NCI-H146 treated with DMSO at 0.1 percent for 48 hours (cell line): ENCODE measurements around the gene CASR.

Experiments
- DNase-seq: peaks from one replicate; lab custom pipeline; 2025; ENCODE audit not compliant: unreplicated experiment; lab: John Stamatoyannopoulos, UW

CASR gene

DNA sequence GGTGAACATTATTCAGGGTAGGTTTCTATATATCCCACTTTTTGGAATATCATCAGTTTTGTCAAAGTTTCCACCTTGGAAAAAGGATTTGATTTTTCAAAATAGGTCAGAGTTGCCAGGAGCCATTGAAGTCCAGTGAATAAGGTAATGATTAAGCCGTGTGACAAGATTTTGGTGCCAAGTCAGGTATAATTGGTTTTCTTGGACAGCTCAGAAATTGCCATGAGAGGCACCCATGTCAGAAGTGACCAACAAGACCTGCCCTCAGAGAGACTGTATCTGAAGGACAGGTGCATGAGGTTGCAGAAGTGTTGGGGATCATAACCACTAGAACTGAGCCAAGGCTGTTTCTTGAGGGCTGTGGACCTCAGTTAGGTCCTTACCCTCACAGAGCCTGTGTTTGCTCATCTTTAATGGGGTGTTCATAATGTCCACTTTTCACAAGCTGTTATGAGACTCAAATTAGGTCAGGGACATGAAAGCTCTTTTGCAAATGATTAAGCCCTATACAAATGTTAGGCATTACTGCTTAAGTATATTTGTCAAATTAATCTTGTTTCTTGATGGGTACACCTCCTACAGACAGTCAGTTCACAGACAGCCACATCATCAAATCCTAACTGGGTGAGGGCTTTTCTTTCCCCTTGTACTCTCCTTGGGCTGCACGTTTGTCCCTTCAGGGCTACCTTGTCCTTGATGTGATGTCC, 32.3 kb downstream of the CASR start:
- no peak for DNase-seq

DNA sequence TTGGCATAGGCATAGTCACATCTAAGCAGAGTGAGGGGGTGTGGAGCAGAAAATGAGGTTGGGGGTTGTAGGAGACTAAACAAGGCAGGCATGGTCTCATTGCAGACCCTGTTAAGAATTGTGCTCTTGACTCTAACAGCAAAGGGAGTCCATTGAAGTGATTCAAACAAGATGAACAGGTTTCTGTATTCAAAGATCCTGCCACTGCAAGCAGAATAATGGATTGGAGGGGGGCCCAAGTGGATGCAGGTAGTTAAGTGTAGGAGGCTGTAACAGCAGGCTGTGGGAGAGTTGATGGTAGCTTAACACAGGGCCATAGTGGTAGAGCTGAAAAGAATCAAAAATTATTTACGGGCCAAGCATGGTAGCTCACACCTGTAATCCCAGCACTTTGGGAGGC, 34.4 kb downstream of the CASR start:
- DNase-seq: no peak

DNA sequence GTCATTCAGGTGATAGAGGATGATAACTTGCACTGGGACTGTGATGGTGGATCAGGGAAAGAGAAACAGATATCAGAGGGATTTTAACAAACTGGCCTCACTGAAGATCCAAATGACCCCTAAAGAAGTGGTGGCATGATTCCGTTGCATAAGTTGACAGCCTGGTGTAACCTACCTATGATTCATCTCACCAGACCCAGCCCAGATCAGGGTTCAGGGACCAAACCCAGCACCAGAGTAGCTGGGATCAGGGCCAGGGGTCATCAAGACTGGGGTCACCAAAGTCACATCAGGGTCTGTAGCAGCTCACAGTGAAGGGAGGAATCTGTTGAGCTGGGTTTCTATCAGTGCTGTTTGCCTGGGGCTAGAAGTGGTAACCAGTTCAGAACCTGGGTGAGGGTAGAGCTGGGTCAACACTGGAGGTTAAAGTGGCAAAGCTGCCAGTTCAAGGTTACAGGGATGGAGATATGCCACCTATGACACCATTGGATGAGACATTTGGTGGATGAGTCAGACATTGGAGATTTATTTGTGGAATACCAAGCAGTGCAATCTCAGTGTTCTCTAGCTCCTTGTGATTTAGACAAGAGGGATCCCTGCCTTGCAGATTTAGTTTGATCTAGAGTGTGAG, 35.9 kb downstream of the CASR start:
- DNase-seq: no peak

DNA sequence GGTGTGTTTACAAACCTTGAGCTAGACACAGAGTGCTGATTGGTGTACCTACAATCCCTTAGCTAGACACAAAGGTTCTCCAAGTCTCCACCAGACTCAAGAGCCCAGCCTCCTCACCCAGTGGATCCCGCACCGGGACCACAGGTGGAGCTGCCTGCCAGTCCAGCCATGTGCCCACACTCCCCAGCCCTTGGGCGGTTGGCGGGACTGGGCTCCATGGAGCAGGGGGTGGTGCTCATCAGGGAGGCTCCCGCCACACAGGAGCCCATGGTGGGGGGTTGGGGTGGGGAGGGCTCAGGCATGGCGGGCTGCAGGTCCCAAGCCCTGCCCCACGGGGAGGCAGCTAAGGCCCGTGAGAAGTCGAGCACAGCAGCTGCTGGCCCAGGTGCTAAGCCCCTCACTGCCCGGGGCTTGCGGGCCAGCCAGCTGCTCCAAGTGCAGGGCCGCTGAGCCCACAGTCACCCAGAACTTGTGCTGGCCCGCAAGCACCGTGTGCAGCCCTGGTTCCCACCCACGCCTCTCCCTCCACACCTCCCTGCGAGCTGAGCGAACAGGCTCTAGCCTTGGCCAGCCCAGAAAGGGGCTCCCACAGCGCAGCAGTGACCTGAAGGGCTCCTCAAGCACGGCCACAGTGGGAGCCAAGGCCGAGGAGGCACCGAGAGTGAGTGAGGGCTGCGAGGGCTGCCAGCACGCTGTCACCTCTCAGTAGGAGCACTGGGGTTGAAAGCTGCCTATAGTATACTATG, 43.7 kb downstream of the CASR start:
- no peak for DNase-seq

DNA sequence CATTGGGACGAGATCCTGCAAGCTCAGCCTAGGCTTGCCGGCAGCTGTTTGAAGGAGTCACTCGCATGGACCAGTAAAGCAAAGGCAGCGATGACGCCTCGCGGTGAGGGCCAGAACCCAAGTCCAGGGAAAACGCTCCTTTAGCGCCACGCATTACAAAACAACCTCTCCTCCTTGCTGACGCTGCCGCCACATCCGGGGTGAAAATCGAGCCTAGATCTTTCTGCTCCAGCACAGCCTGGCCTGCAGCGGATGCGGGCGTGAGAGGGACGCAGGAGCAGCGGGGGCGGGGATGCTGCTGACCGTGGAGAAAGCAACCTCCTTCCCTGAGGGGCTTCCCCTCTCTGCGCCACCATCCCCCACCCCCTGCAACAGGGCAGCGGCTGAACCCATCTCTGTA, 46.7 kb downstream of the CASR start:
- DNase-seq: no peak

DNA sequence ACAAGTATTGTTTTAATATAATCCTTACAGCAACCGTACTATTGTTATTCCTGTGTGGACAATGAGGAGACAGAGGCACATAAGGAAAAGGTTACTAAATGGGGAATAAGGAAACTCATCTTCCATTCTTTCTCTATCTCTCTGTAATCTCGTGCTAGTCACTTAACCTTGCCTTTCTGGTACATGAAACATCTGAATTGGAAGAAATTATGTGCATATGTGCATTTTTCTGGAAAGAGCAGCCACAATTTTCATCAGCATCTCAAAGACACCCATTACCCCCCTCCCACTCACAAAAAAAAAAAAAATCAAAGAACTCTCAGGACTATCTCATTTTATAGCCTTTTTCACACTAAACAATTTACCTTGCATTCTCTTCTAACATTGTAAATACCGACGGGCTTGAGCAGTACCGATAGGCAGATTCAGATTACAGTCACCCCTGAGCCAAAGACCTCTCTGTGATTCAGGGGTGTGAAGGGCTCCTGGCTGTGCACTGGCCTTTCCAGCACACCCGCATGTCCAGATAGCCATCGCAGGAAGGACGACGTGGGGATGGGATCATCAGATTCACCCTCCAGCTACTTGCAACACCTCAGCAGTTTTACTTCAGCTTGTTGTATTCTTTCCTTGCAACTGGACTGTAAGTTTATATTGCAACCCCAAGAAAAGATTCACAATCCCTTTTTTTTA, 48.1 kb downstream of the CASR start:
- no peak for DNase-seq

DNA sequence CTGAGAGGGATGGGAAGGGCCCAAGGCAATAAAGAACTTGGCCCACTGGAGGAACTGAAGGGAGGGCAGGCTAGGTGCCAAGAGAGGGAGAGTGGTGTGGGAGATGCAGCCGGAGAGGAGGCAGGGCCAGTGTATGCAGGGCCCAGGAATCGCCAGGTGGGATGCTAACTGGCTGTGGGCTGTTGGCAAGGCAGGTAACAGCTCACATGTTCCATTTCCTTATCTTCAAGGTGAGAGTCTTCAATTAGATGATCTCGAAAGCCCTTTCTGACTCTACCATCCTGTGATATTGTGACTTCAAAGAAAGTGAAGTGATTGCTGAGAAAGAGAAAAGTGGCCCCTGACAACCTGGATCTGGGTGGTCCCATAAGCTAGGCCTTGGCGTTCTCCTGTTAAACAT, 49.0 kb downstream of the CASR start:
- no peak for DNase-seq

DNA sequence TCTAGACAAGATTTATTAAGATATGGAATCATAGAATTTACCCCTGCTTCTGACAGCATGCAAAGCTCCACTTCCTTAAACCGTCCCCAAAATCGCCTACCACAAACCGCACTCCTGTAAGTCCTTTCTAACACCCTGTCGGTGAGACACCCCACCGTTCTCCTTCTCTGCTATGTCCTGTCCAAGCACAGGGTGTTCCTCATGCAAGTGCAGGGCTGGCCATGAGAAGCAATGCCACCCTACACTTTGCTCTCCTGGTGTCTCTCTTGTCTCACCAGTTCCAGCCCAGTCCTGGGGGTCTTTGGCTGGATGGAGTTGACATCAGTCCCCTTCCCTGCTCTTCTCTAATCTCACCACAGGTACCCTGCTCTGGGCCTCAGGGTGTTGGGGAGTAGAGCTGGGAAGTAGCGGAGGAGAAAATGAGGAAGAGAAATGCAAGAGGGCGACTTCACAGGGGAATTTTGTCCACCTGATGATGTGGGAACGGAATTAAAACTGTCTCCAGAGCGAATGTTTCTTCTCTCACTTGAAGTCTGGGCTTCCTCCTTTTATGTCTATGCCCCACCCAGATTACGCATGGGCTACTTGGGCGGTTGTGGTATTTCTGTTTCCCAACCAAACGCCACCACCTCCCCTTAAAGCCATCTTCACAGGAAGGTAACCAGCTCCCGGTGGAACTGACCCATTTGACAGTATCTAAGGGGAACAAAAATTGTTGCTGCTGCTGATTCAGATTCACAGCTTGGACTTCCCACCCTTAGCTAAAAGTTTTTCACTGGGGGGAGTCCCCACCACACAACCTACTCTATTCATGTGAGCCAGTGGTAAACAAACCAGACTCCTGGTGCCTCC, 49.9 kb downstream of the CASR start:
- no peak for DNase-seq

DNA sequence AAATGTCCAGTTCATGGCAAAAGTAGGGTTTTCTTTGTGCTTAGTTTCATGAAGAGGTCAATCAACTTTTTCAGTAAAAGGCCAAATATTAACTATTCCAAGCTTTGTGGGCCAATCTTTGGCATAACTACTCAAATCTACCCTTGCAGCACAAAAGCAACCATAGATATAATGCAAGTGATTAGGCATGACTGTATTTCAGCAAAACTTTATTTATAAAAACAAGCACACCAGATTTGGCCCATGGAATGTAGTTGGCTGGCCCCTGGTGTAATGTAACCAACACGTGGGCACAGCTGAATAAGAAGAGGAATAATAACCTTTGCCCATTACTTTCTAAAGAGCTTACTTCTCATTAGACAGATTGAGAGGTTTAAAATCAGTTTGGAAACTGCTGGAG, 50.6 kb downstream of the CASR start:
- DNase-seq: no peak

DNA sequence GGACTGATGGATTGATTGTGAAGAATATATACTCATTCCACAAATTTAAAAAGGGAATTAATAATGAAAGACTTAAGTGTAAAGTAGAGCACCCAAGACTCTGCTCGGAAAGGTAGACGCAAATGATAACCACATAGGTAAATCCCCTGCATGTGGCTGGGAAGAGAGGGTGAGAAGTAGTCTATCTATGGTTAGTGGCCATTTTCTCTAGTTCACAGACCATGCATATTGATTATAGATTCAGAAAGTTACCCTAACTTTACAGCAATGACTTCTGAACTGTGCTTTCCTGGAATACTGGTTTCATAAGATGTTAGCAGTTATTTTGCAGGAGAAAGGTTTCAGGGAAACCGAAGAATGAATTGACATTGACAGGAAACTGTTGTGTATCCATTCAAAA, 51.7 kb downstream of the CASR start:
- DNase-seq: no peak

DNA sequence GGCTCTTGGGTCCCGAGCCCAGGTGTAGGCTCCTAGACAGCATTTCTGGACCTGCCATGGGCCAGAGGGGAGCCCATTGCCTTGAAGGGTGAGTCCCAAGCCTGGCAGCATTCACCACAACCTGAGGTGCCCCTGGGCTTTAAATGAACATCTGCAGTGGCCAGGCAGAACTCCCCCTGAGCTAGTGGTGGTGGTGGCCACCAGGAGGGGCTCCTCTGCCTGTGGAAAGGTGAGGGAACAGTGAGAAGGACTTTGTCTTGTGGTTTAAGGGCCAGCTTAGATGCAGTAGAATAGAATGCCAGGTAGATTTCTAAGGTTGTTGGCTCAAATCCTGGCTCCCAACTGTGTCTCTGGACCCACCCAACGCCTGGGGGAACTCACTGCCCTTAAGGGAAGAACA, 55.6 kb downstream of the CASR start:
- no peak for DNase-seq

DNA sequence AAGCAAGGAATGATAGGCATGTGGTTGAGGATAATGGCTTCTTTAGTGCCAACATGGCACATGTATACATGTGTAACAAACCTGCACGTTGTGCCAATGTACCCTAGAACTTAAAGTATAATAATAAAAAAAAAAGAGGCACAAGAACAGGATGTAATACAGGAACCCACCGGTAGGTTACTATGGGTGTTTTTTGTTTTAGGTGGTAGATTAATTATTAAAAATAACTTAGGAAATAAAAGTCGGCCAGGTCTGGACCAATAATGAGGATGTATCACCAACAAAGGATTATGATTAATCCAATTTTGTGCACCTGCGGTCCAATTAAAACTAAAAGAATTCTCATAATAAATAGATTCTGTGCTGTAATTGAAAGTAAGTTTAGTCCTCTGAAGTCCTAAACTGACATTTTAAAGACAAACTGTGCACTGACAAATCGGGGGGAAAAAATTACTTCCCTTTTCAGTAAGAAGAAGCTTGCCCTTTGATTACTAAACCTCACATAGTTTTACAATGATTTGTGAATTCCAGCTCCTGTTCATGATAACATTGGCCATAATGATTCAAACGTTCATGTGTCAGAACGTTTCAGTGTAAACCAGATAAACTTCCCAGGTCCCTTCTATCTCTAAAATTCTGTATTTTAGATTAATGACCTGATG, 62.2 kb downstream of the CASR start:
- no peak for DNase-seq

DNA sequence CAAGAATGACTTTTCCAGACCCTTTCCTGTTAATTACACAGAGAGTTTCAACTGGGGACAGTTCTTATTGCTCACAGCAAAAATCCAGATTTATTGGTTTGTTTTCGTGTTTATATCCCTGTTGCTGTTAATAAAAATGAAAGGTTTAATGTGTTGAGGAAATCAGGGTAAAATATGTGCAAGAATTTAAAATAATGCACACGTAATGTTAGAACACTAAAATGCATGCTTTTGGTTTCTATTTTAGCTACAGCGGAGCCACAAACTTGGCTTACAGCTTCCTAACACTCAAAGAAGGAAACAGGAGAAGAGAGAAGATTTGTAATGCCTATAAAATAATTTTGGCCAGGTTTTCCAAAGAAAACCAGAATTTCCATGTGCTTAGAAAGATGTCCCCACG, 62.7 kb downstream of the CASR start:
- no peak for DNase-seq

DNA sequence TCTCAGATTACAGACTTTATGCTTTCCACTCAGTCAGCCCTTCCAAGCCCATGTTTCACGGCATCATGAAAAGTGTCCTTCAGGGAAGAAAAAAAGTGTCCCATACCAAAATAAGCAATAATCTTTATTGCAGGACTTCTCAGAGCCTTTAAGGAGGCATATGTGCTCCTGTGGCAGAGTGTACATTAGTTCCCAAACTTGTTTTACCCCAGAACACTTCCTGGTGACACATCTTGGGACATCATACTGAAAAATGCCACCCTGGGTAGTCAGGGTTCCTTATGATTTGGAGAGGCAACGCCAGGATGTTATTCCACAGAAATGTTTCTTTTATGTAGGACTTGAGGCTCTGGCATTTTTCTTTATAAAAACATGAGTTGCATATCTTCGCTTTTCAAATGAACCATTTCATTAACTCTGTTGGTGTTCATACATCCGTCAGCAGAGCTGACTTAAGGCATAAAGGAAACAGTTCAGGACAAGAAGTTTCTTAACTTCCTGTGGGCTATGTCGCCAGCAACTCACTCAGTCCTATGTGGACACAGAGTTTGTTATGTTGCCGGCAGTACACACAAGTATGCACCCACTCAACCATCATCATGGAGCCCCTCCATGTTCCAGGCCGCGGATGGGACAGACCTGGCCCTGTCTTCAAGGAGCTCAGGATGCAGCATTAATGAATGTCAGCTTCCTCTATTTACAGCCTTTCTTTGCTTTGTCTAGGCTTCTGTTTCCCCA, 63.8 kb downstream of the CASR start:
- DNase-seq: no peak

DNA sequence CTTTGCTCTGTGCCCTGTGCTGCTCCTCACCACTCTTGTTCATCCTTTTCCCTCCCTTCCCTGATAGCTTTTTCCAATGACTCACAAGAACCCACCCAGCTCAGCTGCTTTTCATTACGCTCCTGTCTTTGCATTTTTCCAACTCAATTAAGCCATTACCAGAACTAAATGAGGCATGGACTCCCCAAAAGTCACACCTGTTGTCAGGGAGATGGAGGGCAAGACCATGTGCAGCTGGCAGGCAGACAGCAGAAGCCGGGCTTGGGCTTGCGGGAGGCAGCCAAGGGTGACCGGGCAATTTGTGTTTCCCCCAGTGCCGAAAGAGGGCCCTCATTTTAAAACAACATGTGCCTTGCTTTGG, 64.3 kb downstream of the CASR start:
- DNase-seq: no peak

DNA sequence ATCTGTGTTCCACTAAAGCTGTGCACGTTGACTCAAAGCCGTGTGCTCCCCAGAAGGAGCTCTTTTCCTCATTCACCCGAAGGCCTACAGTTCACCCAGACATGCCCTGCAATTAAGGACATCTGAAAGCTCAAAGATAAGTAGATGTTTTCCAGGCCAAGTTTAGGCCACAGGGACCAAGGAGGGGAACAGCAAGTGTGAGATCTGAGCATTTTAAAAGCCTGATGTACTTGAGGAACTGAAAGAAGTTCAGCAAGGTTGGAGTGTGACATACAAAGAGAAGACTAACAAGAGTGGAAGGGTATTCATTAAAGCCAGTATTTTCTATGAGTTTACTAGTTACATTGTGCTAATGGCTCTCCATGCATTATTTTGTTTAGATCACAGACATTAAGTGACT, 68.0 kb downstream of the CASR start:
- no peak for DNase-seq

DNA sequence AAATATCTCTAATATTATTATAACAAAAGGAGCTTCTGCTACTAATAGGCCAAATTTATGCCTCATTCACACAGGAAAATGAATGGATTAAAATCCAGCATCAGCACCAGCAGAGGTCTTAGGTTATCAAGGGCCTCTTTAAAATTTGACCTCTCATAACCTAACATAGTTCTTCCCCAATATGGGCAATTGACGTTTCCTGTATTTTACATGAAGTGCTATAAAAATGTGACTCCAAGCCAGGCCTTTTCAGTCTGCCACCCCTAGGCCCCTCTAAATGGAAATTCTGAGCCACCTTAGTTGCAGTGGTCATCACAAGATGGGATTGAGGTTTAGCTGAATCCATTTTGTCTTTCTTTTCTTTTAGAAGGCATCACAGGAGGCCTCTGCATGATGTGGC, 70.1 kb downstream of the CASR start:
- no peak for DNase-seq

DNA sequence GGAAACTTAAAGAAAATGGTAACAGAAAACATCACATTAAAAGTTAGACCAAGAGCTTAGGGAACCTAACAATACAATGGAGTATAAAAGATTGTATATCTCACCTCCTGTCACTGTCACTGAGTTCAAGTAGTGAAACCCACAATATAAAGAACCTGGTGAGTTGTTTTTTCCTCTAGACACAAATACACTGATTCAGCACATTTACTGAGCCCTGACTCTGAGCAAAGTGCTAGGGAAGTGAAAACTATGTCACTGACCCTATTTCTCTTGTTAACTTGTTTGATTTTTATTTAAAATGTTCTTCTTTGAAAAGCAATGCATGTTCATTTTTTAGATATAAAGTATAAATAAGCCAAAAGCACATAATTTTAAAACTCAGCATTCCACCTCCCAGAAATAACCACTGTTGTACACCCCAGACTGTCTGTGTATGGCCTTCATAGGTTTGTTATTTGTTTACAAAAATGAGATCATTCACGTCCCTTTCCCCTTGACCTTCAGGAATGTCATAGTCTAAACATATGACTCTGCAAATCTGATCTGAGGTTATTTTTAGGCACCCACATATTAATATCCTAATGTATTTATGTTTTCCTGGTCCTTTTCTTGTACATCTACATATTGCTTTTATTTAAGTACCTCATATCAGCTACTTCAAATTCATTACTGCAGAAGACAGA, 72.4 kb downstream of the CASR start:
- DNase-seq: no peak

DNA sequence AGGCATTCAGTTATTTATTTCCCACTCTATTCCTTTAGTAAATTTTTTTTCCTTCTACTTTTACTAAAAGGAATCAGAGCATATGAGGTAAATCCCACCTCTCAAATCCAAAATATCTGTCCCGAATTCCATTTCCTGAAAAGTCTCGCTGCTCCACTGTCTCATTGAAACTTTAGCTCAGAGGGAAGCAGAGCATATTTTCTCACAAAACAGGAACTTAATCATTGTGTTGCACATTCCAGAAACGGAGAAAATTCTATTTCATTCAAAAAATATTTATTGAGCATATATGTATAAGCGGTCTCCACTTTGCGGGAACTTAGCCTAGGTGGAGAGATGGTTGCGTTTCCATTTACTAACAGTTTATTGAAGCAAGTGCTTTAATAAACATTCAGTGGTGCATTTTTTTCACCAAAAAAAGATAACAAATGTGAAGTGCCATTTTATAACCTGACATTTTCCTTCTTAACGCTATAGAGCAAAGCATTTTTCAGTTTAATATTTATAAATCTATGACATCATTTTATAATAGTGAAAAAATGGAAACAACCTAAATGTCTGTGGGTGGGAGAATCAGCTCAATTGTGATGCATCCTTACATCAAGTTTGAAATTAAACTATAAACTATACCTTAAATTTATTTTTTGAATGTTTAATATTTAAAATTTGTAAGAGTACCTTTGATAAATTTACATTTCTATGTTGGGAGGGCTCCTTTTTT, 74.3 kb downstream of the CASR start:
- DNase-seq: no peak
